ENCODE measurements around the gene EMILIN1. TPM values are rescaled to one million over a fixed set of nuclear protein-coding genes. Genes with fewer than 3 reads are reported as not detected.

The EMILIN1 gene
- total and polyA plus RNA-seq, 2 donors (not counting 3 experiments of a cell fraction or from before 2014, with no cell fraction given), result 11.7 to 16.6 TPM

DNA sequence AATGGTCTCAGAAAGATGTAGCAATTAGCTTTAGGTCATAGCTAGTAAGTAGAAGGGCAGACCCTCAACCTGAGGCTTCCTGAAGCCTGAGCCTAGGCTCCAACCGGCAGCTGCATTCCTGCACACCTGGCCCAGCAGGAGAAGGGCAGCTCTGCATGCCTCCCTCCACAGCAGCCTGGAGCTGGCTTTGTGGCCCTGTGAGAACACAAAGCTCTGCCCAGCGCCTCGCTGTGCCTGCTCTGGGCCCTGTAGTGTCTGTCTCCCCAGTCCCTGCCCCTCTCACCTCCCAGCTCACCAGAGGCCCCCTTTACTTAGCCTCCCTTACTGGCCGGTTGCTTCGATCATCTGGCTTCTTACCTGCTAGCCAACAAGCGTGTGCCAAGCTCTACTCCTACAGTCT lies 39.0 kb upstream of the EMILIN1 start:
- H3K4me3 ChIP-seq (replicated peaks in 1 of 3; ENCODE audit: insufficient read depth in 1 of 3, low read depth in 1 of 3, low read length in 3 of 3), result no peak overlapping the region
- dilution Hi-C loops (cut with MboI; ENCODE audit: extremely low pct_ligation_motif_present, low sequenced_read_pairs) (no loop called here), intact Hi-C loops (cut with micrococcal nuclease) (no loop called here)
- POLR2A ChIA-PET, result no interaction called here
- no peak for TF ChIP-seq EZH2 (IDR thresholded peaks at IDR 0.05; ENCODE audit: borderline replicate concordance, low read depth, low read length, severe bottlenecking)
- TF ChIP-seq JUN (IDR thresholded peaks at IDR 0.05; ENCODE audit: borderline replicate concordance, insufficient read depth, insufficient read length, low read depth), result no peak
- TF ChIP-seq, protein P1, sequence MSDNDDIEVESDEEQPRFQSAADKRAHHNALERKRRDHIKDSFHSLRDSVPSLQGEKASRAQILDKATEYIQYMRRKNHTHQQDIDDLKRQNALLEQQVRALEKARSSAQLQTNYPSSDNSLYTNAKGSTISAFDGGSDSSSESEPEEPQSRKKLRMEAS (IDR thresholded peaks at IDR 0.05; ENCODE audit: insufficient read depth, insufficient read length), result no peak
- no peak for TF ChIP-seq GATA2 (IDR thresholded peaks at IDR 0.05; ENCODE audit: insufficient read depth, insufficient read length, low read depth, low read length)
- TF ChIP-seq POLR2AphosphoS5 (IDR thresholded peaks at IDR 0.05; ENCODE audit: insufficient read depth, low read depth, low read length), result no peak
- TF ChIP-seq MYC (IDR thresholded peaks at IDR 0.05; ENCODE audit: low read depth, low read length), result no peak
- TF ChIP-seq, protein P2, sequence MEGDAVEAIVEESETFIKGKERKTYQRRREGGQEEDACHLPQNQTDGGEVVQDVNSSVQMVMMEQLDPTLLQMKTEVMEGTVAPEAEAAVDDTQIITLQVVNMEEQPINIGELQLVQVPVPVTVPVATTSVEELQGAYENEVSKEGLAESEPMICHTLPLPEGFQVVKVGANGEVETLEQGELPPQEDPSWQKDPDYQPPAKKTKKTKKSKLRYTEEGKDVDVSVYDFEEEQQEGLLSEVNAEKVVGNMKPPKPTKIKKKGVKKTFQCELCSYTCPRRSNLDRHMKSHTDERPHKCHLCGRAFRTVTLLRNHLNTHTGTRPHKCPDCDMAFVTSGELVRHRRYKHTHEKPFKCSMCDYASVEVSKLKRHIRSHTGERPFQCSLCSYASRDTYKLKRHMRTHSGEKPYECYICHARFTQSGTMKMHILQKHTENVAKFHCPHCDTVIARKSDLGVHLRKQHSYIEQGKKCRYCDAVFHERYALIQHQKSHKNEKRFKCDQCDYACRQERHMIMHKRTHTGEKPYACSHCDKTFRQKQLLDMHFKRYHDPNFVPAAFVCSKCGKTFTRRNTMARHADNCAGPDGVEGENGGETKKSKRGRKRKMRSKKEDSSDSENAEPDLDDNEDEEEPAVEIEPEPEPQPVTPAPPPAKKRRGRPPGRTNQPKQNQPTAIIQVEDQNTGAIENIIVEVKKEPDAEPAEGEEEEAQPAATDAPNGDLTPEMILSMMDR (IDR thresholded peaks at IDR 0.05; ENCODE audit: extremely low read depth in 1 of 2, insufficient read depth in 1 of 2, low read depth in 1 of 2, low read length in 2 of 2), result no peak
- no peak for TF ChIP-seq POLR2A (IDR thresholded peaks at IDR 0.05; ENCODE audit: low read depth, low read length)
- BruUV-seq (replicated peaks), result no TSS peak
- DNase-seq (ENCODE audit: low read depth, low spot score) (no peak), FAIRE-seq (no peak)
- H4K20me1 ChIP-seq (replicated peaks; ENCODE audit: control insufficient read depth, extremely low read depth, insufficient read depth, low read length), result no peaks in the 10 kb centered on the region
- H3K4me2 ChIP-seq (ENCODE audit: insufficient read depth, low read length), result no peak overlapping the region
- peaks cover 8% of the 10 kb centered on the region for H3K79me2 ChIP-seq (ENCODE audit: control insufficient read depth, insufficient read depth, low read length)
- H3K27me3 ChIP-seq (ENCODE audit: control insufficient read depth in 2 of 2, insufficient read depth in 2 of 2, low read length in 2 of 2), result no peaks in the 10 kb centered on the region
- no peak overlapping the region for H2AFZ ChIP-seq (ENCODE audit: low read depth, low read length)
- H3K4me1 ChIP-seq (ENCODE audit: control insufficient read depth, extremely low read depth, insufficient read depth, low read length), result peaks cover under 1% of the 10 kb centered on the region
- no peak overlapping the region for H3K9ac ChIP-seq (replicated peaks; ENCODE audit: extremely low read depth, insufficient read depth, low read length)
- H3K9me3 ChIP-seq (replicated peaks; ENCODE audit: control insufficient read depth, insufficient read depth, low read length), result no peaks in the 10 kb centered on the region
- peaks cover 32 to 69% of the 10 kb centered on the region in 2 experiments for H3K36me3 ChIP-seq (ENCODE audit: control insufficient read depth in 2 of 2, extremely low read depth in 1 of 2, insufficient read depth in 2 of 2, low read length in 2 of 2)
- CTCF ChIA-PET, result interaction anchor here (1.0 to 1.1 kb wide), 2 partner anchors 11 to 78 kb away, joined by 3 to 4 read pairs; no protein-coding TSS in a partner anchor
- H3K9me1 ChIP-seq (replicated peaks; ENCODE audit: control insufficient read depth, extremely low read depth, insufficient read depth, low read length), result no peaks in the 10 kb centered on the region
- H3K27ac ChIP-seq (ENCODE audit: insufficient read depth, low read depth, low read length), result no peak overlapping the region

Measured in endothelial cell of umbilical vein (primary cell).